ENCODE data around the gene ZNF526. TPM values are rescaled to one million over a fixed set of nuclear protein-coding genes. Genes with fewer than 3 reads are reported as not detected.

ZNF526 gene
- total and polyA plus RNA-seq, 3 donors from 2014 or later: 10.1 to 12.2 (median 10.1) TPM

DNA sequence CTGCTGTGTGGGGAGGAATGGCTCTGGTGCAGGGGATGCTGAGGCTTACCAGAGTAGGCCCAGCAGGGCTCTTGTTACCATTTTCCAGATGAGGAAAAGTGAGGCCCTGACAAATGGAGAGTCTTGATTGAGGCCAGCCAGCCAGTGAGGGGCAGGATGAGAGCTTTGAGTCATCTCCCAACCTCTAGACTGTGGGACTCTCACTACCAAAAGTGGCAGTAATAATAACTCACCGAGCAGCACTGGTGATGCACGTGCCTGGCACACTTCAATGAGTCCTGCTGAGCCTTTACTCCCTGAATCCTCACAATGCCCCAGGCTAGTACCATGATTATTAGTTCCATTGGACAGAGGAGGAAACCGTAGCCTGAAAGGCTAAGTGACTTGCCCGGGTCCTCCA is 56.7 kb downstream of the ZNF526 start:
- TF ChIP-seq, protein P1, sequence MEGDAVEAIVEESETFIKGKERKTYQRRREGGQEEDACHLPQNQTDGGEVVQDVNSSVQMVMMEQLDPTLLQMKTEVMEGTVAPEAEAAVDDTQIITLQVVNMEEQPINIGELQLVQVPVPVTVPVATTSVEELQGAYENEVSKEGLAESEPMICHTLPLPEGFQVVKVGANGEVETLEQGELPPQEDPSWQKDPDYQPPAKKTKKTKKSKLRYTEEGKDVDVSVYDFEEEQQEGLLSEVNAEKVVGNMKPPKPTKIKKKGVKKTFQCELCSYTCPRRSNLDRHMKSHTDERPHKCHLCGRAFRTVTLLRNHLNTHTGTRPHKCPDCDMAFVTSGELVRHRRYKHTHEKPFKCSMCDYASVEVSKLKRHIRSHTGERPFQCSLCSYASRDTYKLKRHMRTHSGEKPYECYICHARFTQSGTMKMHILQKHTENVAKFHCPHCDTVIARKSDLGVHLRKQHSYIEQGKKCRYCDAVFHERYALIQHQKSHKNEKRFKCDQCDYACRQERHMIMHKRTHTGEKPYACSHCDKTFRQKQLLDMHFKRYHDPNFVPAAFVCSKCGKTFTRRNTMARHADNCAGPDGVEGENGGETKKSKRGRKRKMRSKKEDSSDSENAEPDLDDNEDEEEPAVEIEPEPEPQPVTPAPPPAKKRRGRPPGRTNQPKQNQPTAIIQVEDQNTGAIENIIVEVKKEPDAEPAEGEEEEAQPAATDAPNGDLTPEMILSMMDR (IDR thresholded peaks at IDR 0.05): no peak
- TF ChIP-seq POLR2A (IDR thresholded peaks at IDR 0.05): no peak
- 85 to 88% methylated on average over 4 of the region's 4 CpGs for WGBS, 2 donors
- no peak for DNase-seq
- peaks cover 44% of the 10 kb centered on the region for H3K4me1 ChIP-seq
- H3K27me3 ChIP-seq: no peaks in the 10 kb centered on the region
- no peaks in the 10 kb centered on the region for H3K36me3 ChIP-seq (ENCODE audit: low read depth, missing control alignments)
- intact Hi-C loops (cut with DNase I; ENCODE audit: low total_unique reads): no loop called here
- H3K9me3 ChIP-seq: no peaks in the 10 kb centered on the region
- H3K4me3 ChIP-seq: no peak overlapping the region
- H3K27ac ChIP-seq: no peak overlapping the region

Other genes with a start within 250 kb of the ZNF526 start
- 10 to 100 TPM; 30.3 to 60.8 TPM for gene ATP1A3, start 226.1 kb upstream of the ZNF526 start, total RNA-seq
- gene ATP1A3, start 226.1 kb upstream of the ZNF526 start, polyA plus RNA-seq (ENCODE audit: insufficient read depth, low read depth, low replicate concordance): 87.3 TPM
- gene GRIK5, start 150.1 kb upstream of the ZNF526 start, total RNA-seq: 10 to 100 TPM; 43.8 to 87.4 TPM
- 31.7 TPM for gene GRIK5, start 150.1 kb upstream of the ZNF526 start, polyA plus RNA-seq (ENCODE audit: insufficient read depth, low read depth, low replicate concordance)
- 10 to 100 TPM; 63.2 to 64.8 TPM for gene ZNF574, start 144.1 kb upstream of the ZNF526 start, total RNA-seq
- 47.4 TPM for gene ZNF574, start 144.1 kb upstream of the ZNF526 start, polyA plus RNA-seq (ENCODE audit: insufficient read depth, low read depth, low replicate concordance)
- gene POU2F2, start 87.9 kb upstream of the ZNF526 start, total RNA-seq: 10 to 100 TPM in 1 of 2 donors, 1 to 10 TPM in 1; 9.4 to 20.6 TPM
- 13.2 TPM for gene POU2F2, start 87.9 kb upstream of the ZNF526 start, polyA plus RNA-seq (ENCODE audit: insufficient read depth, low read depth, low replicate concordance)
- gene DEDD2, start 2.6 kb upstream of the ZNF526 start, total RNA-seq: 10 to 100 TPM; 54.4 to 80.0 TPM
- gene DEDD2, start 2.6 kb upstream of the ZNF526 start, polyA plus RNA-seq (ENCODE audit: insufficient read depth, low read depth, low replicate concordance): 40.7 TPM
- gene GSK3A, start 22.3 kb downstream of the ZNF526 start, total RNA-seq: 10 to 100 TPM; 54.3 to 64.3 TPM
- 98.1 TPM for gene GSK3A, start 22.3 kb downstream of the ZNF526 start, polyA plus RNA-seq (ENCODE audit: insufficient read depth, low read depth, low replicate concordance)
- gene ERF, start 34.8 kb downstream of the ZNF526 start, total RNA-seq: 100 to 1,000 TPM in 1 of 2 donors, 10 to 100 TPM in 1; 85.4 to 120 TPM
- gene ERF, start 34.8 kb downstream of the ZNF526 start, polyA plus RNA-seq (ENCODE audit: insufficient read depth, low read depth, low replicate concordance): 59.6 TPM
- gene CIC, start 48.9 kb downstream of the ZNF526 start, total RNA-seq: 100 to 1,000 TPM; 163 to 181 TPM
- 95.6 TPM for gene CIC, start 48.9 kb downstream of the ZNF526 start, polyA plus RNA-seq (ENCODE audit: insufficient read depth, low read depth, low replicate concordance)
- 10 to 100 TPM; 16.8 to 18.3 TPM for gene PRR19, start 81.8 kb downstream of the ZNF526 start, total RNA-seq
- gene PRR19, start 81.8 kb downstream of the ZNF526 start, polyA plus RNA-seq (ENCODE audit: insufficient read depth, low read depth, low replicate concordance): 37.4 TPM
- 10 to 100 TPM; 50.7 to 66.7 TPM for gene PAFAH1B3, start 82.3 kb downstream of the ZNF526 start, total RNA-seq
- 45.1 TPM for gene PAFAH1B3, start 82.3 kb downstream of the ZNF526 start, polyA plus RNA-seq (ENCODE audit: insufficient read depth, low read depth, low replicate concordance)
- gene TMEM145, start 93.0 kb downstream of the ZNF526 start, total RNA-seq: 10 to 100 TPM in 1 of 2 donors, 1 to 10 TPM in 1; 7.2 to 12.3 TPM
- gene TMEM145, start 93.0 kb downstream of the ZNF526 start, polyA plus RNA-seq (ENCODE audit: insufficient read depth, low read depth, low replicate concordance): 6.9 TPM
- gene MEGF8, start 105.3 kb downstream of the ZNF526 start, total RNA-seq: 10 to 100 TPM; 26.9 to 27.3 TPM
- 18.8 TPM for gene MEGF8, start 105.3 kb downstream of the ZNF526 start, polyA plus RNA-seq (ENCODE audit: insufficient read depth, low read depth, low replicate concordance)
- gene CNFN, start 170.0 kb downstream of the ZNF526 start, total RNA-seq: 1 to 10 TPM; 1.9 to 5.0 TPM
- 2.2 TPM for gene CNFN, start 170.0 kb downstream of the ZNF526 start, polyA plus RNA-seq (ENCODE audit: insufficient read depth, low read depth, low replicate concordance)
- gene LIPE, start 207.1 kb downstream of the ZNF526 start, total RNA-seq: 10 to 100 TPM; 49.2 to 73.5 TPM
- gene LIPE, start 207.1 kb downstream of the ZNF526 start, polyA plus RNA-seq (ENCODE audit: insufficient read depth, low read depth, low replicate concordance): 131 TPM
- gene CXCL17, start 222.6 kb downstream of the ZNF526 start, total RNA-seq: not detected
- not detected for gene CXCL17, start 222.6 kb downstream of the ZNF526 start, polyA plus RNA-seq (ENCODE audit: insufficient read depth, low read depth, low replicate concordance)